Naive thymus-derived CD4-positive, alpha-beta T cell (primary cell): ENCODE measurements around the gene GPC6. TPM values are rescaled to one million over a fixed set of nuclear protein-coding genes. Genes with fewer than 3 reads are reported as not detected.

Experiments
- ATAC-seq: fragments of 150-1000 bp; cut with Tn5 transposase; 2 replicates; pipeline ENCODE4 v1.10.0; 2021; ENCODE audit warnings: mild to moderate bottlenecking, moderate library complexity
- CTCF ChIA-PET: fragments of 350-600 bp; sonication (Branson Sonifier 250); formaldehyde crosslinking; loops from one replicate; lab custom pipeline; 2021; ENCODE audit warnings: antibody characterized with exemption; lab: Charles Lee
- POLR2A ChIA-PET: fragments of 350-600 bp; sonication (Branson Sonifier 250); formaldehyde crosslinking; loops from one replicate; lab custom pipeline; 2021; ENCODE audit warnings: antibody characterized with exemption, inconsistent platforms; lab: Charles Lee
- DNase-seq, 9 donors: peaks; one replicate each; pipeline versions ENCODE4 v3.0.0 to v3.0.0-alpha.2; 2020 to 2022; ENCODE audit warnings: mixed read lengths in 1 of 9
- H3K27ac ChIP-seq: one replicate; pipeline ENCODE4 v1.7.0; 2013; ENCODE audit warnings: mild to moderate bottlenecking, low read depth, low read length, moderate library complexity
- H3K27me3 ChIP-seq, 2 donors: one replicate each; pipeline ENCODE4 v1.7.0; 2013; ENCODE audit warnings: low read length in 2 of 2, mild to moderate bottlenecking in 2 of 2, moderate library complexity in 2 of 2; ENCODE audit not compliant: control insufficient read depth in 2 of 2, insufficient read depth in 2 of 2
- H3K36me3 ChIP-seq, 3 experiments: 1 replicate in 2 of 3; 2 replicates in 1 of 3; pipeline ENCODE4 v1.7.0; 2013; ENCODE audit warnings: low read length in 3 of 3, mild to moderate bottlenecking in 3 of 3, moderate library complexity in 1 of 3; ENCODE audit not compliant: insufficient read depth in 3 of 3, control insufficient read depth in 2 of 3
- H3K4me1 ChIP-seq, 2 donors: one replicate each; pipeline ENCODE4 v1.7.0; 2013; ENCODE audit warnings: low read length in 2 of 2, mild to moderate bottlenecking in 2 of 2, moderate library complexity in 1 of 2; ENCODE audit not compliant: control insufficient read depth in 2 of 2, insufficient read depth in 2 of 2
- H3K4me3 ChIP-seq: 2 replicates; pipeline ENCODE4 v1.7.0; 2013; ENCODE audit warnings: mild to moderate bottlenecking, low read length
- H3K9me3 ChIP-seq, 3 experiments: 1 replicate in 2 of 3; 2 replicates in 1 of 3; pipeline ENCODE4 v1.7.0; 2013; ENCODE audit warnings: low read length in 3 of 3; ENCODE audit not compliant: control insufficient read depth in 2 of 3
- H3K27ac Mint-ChIP-seq, 9 donors: one replicate each; pipeline ENCODE4 v1.8.0; 2020 to 2022; ENCODE audit warnings: mixed read lengths in 9 of 9, mild to moderate bottlenecking in 8 of 9, moderate library complexity in 5 of 9, inconsistent platforms in 2 of 9
- H3K27me3 Mint-ChIP-seq, 5 donors: one replicate each; pipeline ENCODE4 v1.8.0; 2021 to 2022; ENCODE audit warnings: mixed read lengths in 5 of 5, mild to moderate bottlenecking in 1 of 5
- H3K36me3 Mint-ChIP-seq, 5 donors: one replicate each; pipeline ENCODE4 v1.8.0; 2020 to 2022; ENCODE audit warnings: mixed read lengths in 5 of 5, mild to moderate bottlenecking in 3 of 5, inconsistent platforms in 1 of 5
- H3K4me1 Mint-ChIP-seq, 7 donors: one replicate each; pipeline ENCODE4 v1.8.0; 2020 to 2022; ENCODE audit warnings: mixed read lengths in 7 of 7, mild to moderate bottlenecking in 3 of 7, inconsistent platforms in 1 of 7
- H3K4me3 Mint-ChIP-seq, 10 donors: one replicate each; pipeline ENCODE4 v1.8.0; 2020 to 2022; ENCODE audit warnings: mild to moderate bottlenecking in 10 of 10, mixed read lengths in 10 of 10, moderate library complexity in 6 of 10, inconsistent platforms in 2 of 10
- H3K9me3 Mint-ChIP-seq, 11 donors: one replicate each; pipeline ENCODE4 v1.8.0; 2020 to 2022; ENCODE audit warnings: mixed read lengths in 11 of 11, mild to moderate bottlenecking in 4 of 11, inconsistent platforms in 1 of 11, moderate library complexity in 1 of 11
- intact Hi-C, 2 donors: fragments of 100-400 bp; cut with micrococcal nuclease; formaldehyde crosslinking; loops; one replicate each; pipeline ENCODE4 v1.15.1; 2023
- polyA plus RNA-seq, 2 donors: library from polyadenylated mRNA; unstranded; fragments of 300-500 nt; fragmentation: Illumina TruSeq; gene quantifications; one replicate each; pipeline ENCODE4 v1.2.3, GENCODE V29; 2021
- total RNA-seq, 6 experiments: library from RNA in 5 of 6; stranded (reverse) in 5 of 6; gene quantifications; 1 replicate in 5 of 6; 2 replicates in 1 of 6; pipeline ENCODE4 v1.2.3 and lab custom pipeline; 2021 to 2026

GPC6 gene
- total and polyA plus RNA-seq, 7 experiments from 2014 or later, result not detected

- H3K27ac ChIP-seq, result no peak overlapping the region
- Mint-ChIP-seq H3K36me3 (peaks cover 0 to 10% (median 0%) of the 10 kb centered on the region in 5 donors), H3K27ac (peak overlapping the region in 1 of 9 donors; percentile 67), H3K9me3 (peaks cover 0 to 9% (median 0%) of the 10 kb centered on the region in 11 donors), H3K4me3 (no peak overlapping the region), H3K4me1 (peaks cover 0 to 16% (median 0%) of the 10 kb centered on the region in 7 donors), H3K27me3 (peaks cover 36 to 66% (median 57%) of the 10 kb centered on the region in 5 donors)
- no peaks in the 10 kb centered on the region for H3K36me3 ChIP-seq
- POLR2A ChIA-PET, result no interaction called here
- DNase-seq, result no peak
- CTCF ChIA-PET, result no interaction called here
- H3K9me3 ChIP-seq, result no peaks in the 10 kb centered on the region
- H3K4me3 ChIP-seq, result no peak overlapping the region
- peaks cover 0 to 4% of the 10 kb centered on the region in 2 donors for H3K27me3 ChIP-seq
- ATAC-seq, result no peak
- no peaks in the 10 kb centered on the region for H3K4me1 ChIP-seq
- intact Hi-C loops, result loop anchor here in 1 of 2 donors (10.0 kb wide), 1 partner anchor 1477 kb away; no protein-coding TSS in a partner anchor
Observed at GRCh38 chr13:93227878-93228642, 1.5 kb downstream of the GPC6 start.

- no peak overlapping the region for H3K4me3 Mint-ChIP-seq
- peaks cover 0 to 10% (median 3%) of the 10 kb centered on the region in 11 donors for H3K9me3 Mint-ChIP-seq
Observed at GRCh38 chr13:93228643-93228937, 2.0 kb downstream of the GPC6 start.

GRCh38 chr13:93230261-93230855 lies 3.8 kb downstream of the GPC6 start:
- ChIA-PET CTCF (no interaction called here), POLR2A (no interaction called here)
- Histone ChIP-seq H3K36me3 (no peaks in the 10 kb centered on the region), H3K4me1 (no peaks in the 10 kb centered on the region), H3K9me3 (no peaks in the 10 kb centered on the region), H3K27ac (no peak overlapping the region), H3K4me3 (no peak overlapping the region), H3K27me3 (peaks cover 0 to 4% of the 10 kb centered on the region in 2 donors)
- Mint-ChIP-seq H3K27me3 (peaks cover 35 to 58% (median 45%) of the 10 kb centered on the region in 5 donors), H3K36me3 (peaks cover 0 to 10% (median 0%) of the 10 kb centered on the region in 5 donors), H3K4me1 (peaks cover 0 to 16% (median 2%) of the 10 kb centered on the region in 7 donors), H3K27ac (no peak overlapping the region), H3K9me3 (peaks cover 0 to 9% (median 3%) of the 10 kb centered on the region in 11 donors), H3K4me3 (no peak overlapping the region)
- ATAC-seq (no peak), DNase-seq (no peak)
- intact Hi-C loops, result no loop called here

More at GRCh38 chr13:93228643-93228937, 2.0 kb downstream of the GPC6 start:
- Histone ChIP-seq H3K36me3 (no peaks in the 10 kb centered on the region), H3K27me3 (peaks cover 0 to 4% of the 10 kb centered on the region in 2 donors), H3K9me3 (no peaks in the 10 kb centered on the region), H3K4me3 (no peak overlapping the region), H3K27ac (no peak overlapping the region), H3K4me1 (no peaks in the 10 kb centered on the region)
- peaks cover 0 to 10% (median 0%) of the 10 kb centered on the region in 5 donors for H3K36me3 Mint-ChIP-seq
- H3K27me3 Mint-ChIP-seq, result peaks cover 36 to 66% (median 57%) of the 10 kb centered on the region in 5 donors
- no peak for DNase-seq
- H3K4me1 Mint-ChIP-seq, result peaks cover 0 to 16% (median 0%) of the 10 kb centered on the region in 7 donors
- peak overlapping the region in 1 of 9 donors; percentile 67 for H3K27ac Mint-ChIP-seq
- intact Hi-C loops, result loop anchor here in 1 of 2 donors (10.0 kb wide), 1 partner anchor 1476 kb away; no protein-coding TSS in a partner anchor
- POLR2A ChIA-PET, result interaction anchor here (0.5 kb wide), 1 partner anchor 360 kb away, joined by 5 read pairs; no protein-coding TSS in a partner anchor
- no peak for ATAC-seq
- CTCF ChIA-PET, result interaction anchor here (0.6 kb wide), 1 partner anchor 627 kb away, joined by 3 read pairs; no protein-coding TSS in a partner anchor

GRCh38 chr13:93231867-93232266 lies 5.3 kb downstream of the GPC6 start:
- H3K9me3 Mint-ChIP-seq, result peaks cover 0 to 9% (median 3%) of the 10 kb centered on the region in 11 donors

GRCh38 chr13:93233997-93234416 lies 7.4 kb downstream of the GPC6 start:
- Histone ChIP-seq H3K36me3 (no peaks in the 10 kb centered on the region), H3K9me3 (peaks cover 0 to 4% (median 0%) of the 10 kb centered on the region in 3 experiments), H3K27me3 (no peaks in the 10 kb centered on the region), H3K27ac (no peak overlapping the region), H3K4me1 (no peaks in the 10 kb centered on the region), H3K4me3 (no peak overlapping the region)
- ChIA-PET CTCF (no interaction called here), POLR2A (no interaction called here)
- Mint-ChIP-seq H3K4me3 (no peak overlapping the region), H3K36me3 (peaks cover 0 to under 1% (median 0%) of the 10 kb centered on the region in 5 donors), H3K9me3 (peaks cover 5 to 23% (median 12%) of the 10 kb centered on the region in 11 donors), H3K4me1 (peaks cover 0 to 2% (median 0%) of the 10 kb centered on the region in 7 donors), H3K27me3 (peaks cover 7 to 32% (median 19%) of the 10 kb centered on the region in 5 donors), H3K27ac (no peak overlapping the region)
- no peak for DNase-seq
- intact Hi-C loops, result no loop called here
- ATAC-seq, result no peak

More at GRCh38 chr13:93231867-93232266, 5.3 kb downstream of the GPC6 start:
- Mint-ChIP-seq H3K4me1 (peaks cover 0 to 13% (median 2%) of the 10 kb centered on the region in 7 donors), H3K27ac (no peak overlapping the region), H3K4me3 (no peak overlapping the region), H3K27me3 (peaks cover 21 to 43% (median 30%) of the 10 kb centered on the region in 5 donors), H3K36me3 (peaks cover 0 to 7% (median 0%) of the 10 kb centered on the region in 5 donors)
- Histone ChIP-seq H3K4me3 (no peak overlapping the region), H3K27me3 (no peaks in the 10 kb centered on the region), H3K36me3 (no peaks in the 10 kb centered on the region), H3K9me3 (no peaks in the 10 kb centered on the region), H3K4me1 (no peaks in the 10 kb centered on the region), H3K27ac (no peak overlapping the region)
- ChIA-PET CTCF (no interaction called here), POLR2A (no interaction called here)
- no peak for DNase-seq
- intact Hi-C loops, result no loop called here
- ATAC-seq, result no peak

- CTCF ChIA-PET, result interaction anchor here (0.7 kb wide), 1 partner anchor 977 kb away, joined by 4 read pairs; no protein-coding TSS in a partner anchor
Observed at GRCh38 chr13:93234459-93234858, 7.9 kb downstream of the GPC6 start.

More at GRCh38 chr13:93234459-93234858, 7.9 kb downstream of the GPC6 start:
- Histone ChIP-seq H3K27ac (no peak overlapping the region), H3K9me3 (peaks cover 0 to 4% (median 0%) of the 10 kb centered on the region in 3 experiments), H3K27me3 (no peaks in the 10 kb centered on the region), H3K4me3 (no peak overlapping the region), H3K4me1 (no peaks in the 10 kb centered on the region), H3K36me3 (no peaks in the 10 kb centered on the region)
- POLR2A ChIA-PET, result no interaction called here
- DNase-seq (no peak), ATAC-seq (no peak)
- intact Hi-C loops, result no loop called here
- peaks cover 0 to 2% (median 0%) of the 10 kb centered on the region in 7 donors for H3K4me1 Mint-ChIP-seq
- H3K27ac Mint-ChIP-seq, result peak overlapping the region in 1 of 9 donors; percentile 0
- peaks cover 4 to 28% (median 14%) of the 10 kb centered on the region in 5 donors for H3K27me3 Mint-ChIP-seq
- no peaks in the 10 kb centered on the region for H3K36me3 Mint-ChIP-seq
- no peak overlapping the region for H3K4me3 Mint-ChIP-seq
- peaks cover 6 to 28% (median 15%) of the 10 kb centered on the region in 11 donors for H3K9me3 Mint-ChIP-seq
